ENCODE measurements around the gene CALM3.

Gene CALM3

GRCh38 chr19:46564701-46565100 lies 36.4 kb upstream of the CALM3 start:
- H3K36me3 ChIP-seq (ENCODE audit: insufficient read depth, insufficient read length, low read length), result no peaks in the 10 kb centered on the region
- no peak for DNase-seq (ENCODE audit: low read depth, low spot score)
- H3K4me1 ChIP-seq (ENCODE audit: insufficient read depth, insufficient read length), result no peaks in the 10 kb centered on the region
- no peak for TF ChIP-seq ZNF274 (IDR thresholded peaks at IDR 0.05; ENCODE audit: low read depth, low read length)
- TF ChIP-seq SUZ12 (IDR thresholded peaks at IDR 0.05; ENCODE audit: extremely low read depth, insufficient read depth, insufficient read length), result no peak
- TF ChIP-seq YY1 (IDR thresholded peaks at IDR 0.05; ENCODE audit: insufficient read depth, insufficient read length), result no peak
- no peaks in the 10 kb centered on the region for H3K27me3 ChIP-seq (ENCODE audit: insufficient read depth, insufficient read length)
- H3K9ac ChIP-seq (ENCODE audit: insufficient read length, low read depth), result no peak overlapping the region
- no peak overlapping the region for H3K4me3 ChIP-seq (ENCODE audit: insufficient read length, low read depth)
- H3K9me3 ChIP-seq (ENCODE audit: insufficient read depth, low read length), result no peaks in the 10 kb centered on the region

GRCh38 chr19:46571495-46571894 lies 29.6 kb upstream of the CALM3 start:
- H3K36me3 ChIP-seq (ENCODE audit: insufficient read depth, insufficient read length, low read length), result no peaks in the 10 kb centered on the region
- no peak overlapping the region for H3K4me3 ChIP-seq (ENCODE audit: insufficient read length, low read depth)
- no peak overlapping the region for H3K9ac ChIP-seq (ENCODE audit: insufficient read length, low read depth)
- no peaks in the 10 kb centered on the region for H3K27me3 ChIP-seq (ENCODE audit: insufficient read depth, insufficient read length)
- no peaks in the 10 kb centered on the region for H3K9me3 ChIP-seq (ENCODE audit: insufficient read depth, low read length)
- no peaks in the 10 kb centered on the region for H3K4me1 ChIP-seq (ENCODE audit: insufficient read depth, insufficient read length)
- DNase-seq (ENCODE audit: low read depth, low spot score), result peak; percentile 66
- TF ChIP-seq SUZ12 (IDR thresholded peaks at IDR 0.05; ENCODE audit: extremely low read depth, insufficient read depth, insufficient read length), result no peak
- no peak for TF ChIP-seq YY1 (IDR thresholded peaks at IDR 0.05; ENCODE audit: insufficient read depth, insufficient read length)
- no peak for TF ChIP-seq ZNF274 (IDR thresholded peaks at IDR 0.05; ENCODE audit: low read depth, low read length)

- DNase-seq (ENCODE audit: low read depth, low spot score), result no peak
- H3K9ac ChIP-seq (ENCODE audit: insufficient read length, low read depth), result no peak overlapping the region
- H3K4me1 ChIP-seq (ENCODE audit: insufficient read depth, insufficient read length), result no peaks in the 10 kb centered on the region
- no peaks in the 10 kb centered on the region for H3K36me3 ChIP-seq (ENCODE audit: insufficient read depth, insufficient read length, low read length)
- no peaks in the 10 kb centered on the region for H3K9me3 ChIP-seq (ENCODE audit: insufficient read depth, low read length)
- no peaks in the 10 kb centered on the region for H3K27me3 ChIP-seq (ENCODE audit: insufficient read depth, insufficient read length)
- no peak overlapping the region for H3K4me3 ChIP-seq (ENCODE audit: insufficient read length, low read depth)
- TF ChIP-seq YY1 (IDR thresholded peaks at IDR 0.05; ENCODE audit: insufficient read depth, insufficient read length) (no peak), SUZ12 (IDR thresholded peaks at IDR 0.05; ENCODE audit: extremely low read depth, insufficient read depth, insufficient read length) (no peak), ZNF274 (IDR thresholded peaks at IDR 0.05; ENCODE audit: low read depth, low read length) (no peak)
These were observed 27.2 kb upstream of the CALM3 start for GRCh38 chr19:46573679-46574498.

GRCh38 chr19:46574533-46574932 lies 26.6 kb upstream of the CALM3 start:
- no peaks in the 10 kb centered on the region for H3K27me3 ChIP-seq (ENCODE audit: insufficient read depth, insufficient read length)
- H3K4me3 ChIP-seq (ENCODE audit: insufficient read length, low read depth), result no peak overlapping the region
- H3K36me3 ChIP-seq (ENCODE audit: insufficient read depth, insufficient read length, low read length), result no peaks in the 10 kb centered on the region
- no peak for TF ChIP-seq SUZ12 (IDR thresholded peaks at IDR 0.05; ENCODE audit: extremely low read depth, insufficient read depth, insufficient read length)
- no peak for TF ChIP-seq ZNF274 (IDR thresholded peaks at IDR 0.05; ENCODE audit: low read depth, low read length)
- no peak for TF ChIP-seq YY1 (IDR thresholded peaks at IDR 0.05; ENCODE audit: insufficient read depth, insufficient read length)
- DNase-seq (ENCODE audit: low read depth, low spot score), result no peak
- no peaks in the 10 kb centered on the region for H3K9me3 ChIP-seq (ENCODE audit: insufficient read depth, low read length)
- no peaks in the 10 kb centered on the region for H3K4me1 ChIP-seq (ENCODE audit: insufficient read depth, insufficient read length)
- H3K9ac ChIP-seq (ENCODE audit: insufficient read length, low read depth), result no peak overlapping the region

- no peaks in the 10 kb centered on the region for H3K9me3 ChIP-seq (ENCODE audit: insufficient read depth, low read length)
- no peak for TF ChIP-seq SUZ12 (IDR thresholded peaks at IDR 0.05; ENCODE audit: extremely low read depth, insufficient read depth, insufficient read length)
- TF ChIP-seq ZNF274 (IDR thresholded peaks at IDR 0.05; ENCODE audit: low read depth, low read length), result no peak
- TF ChIP-seq YY1 (IDR thresholded peaks at IDR 0.05; ENCODE audit: insufficient read depth, insufficient read length), result no peak
- no peak overlapping the region for H3K9ac ChIP-seq (ENCODE audit: insufficient read length, low read depth)
- no peak overlapping the region for H3K4me3 ChIP-seq (ENCODE audit: insufficient read length, low read depth)
- H3K36me3 ChIP-seq (ENCODE audit: insufficient read depth, insufficient read length, low read length), result no peaks in the 10 kb centered on the region
- H3K4me1 ChIP-seq (ENCODE audit: insufficient read depth, insufficient read length), result no peaks in the 10 kb centered on the region
- no peaks in the 10 kb centered on the region for H3K27me3 ChIP-seq (ENCODE audit: insufficient read depth, insufficient read length)
- DNase-seq (ENCODE audit: low read depth, low spot score), result no peak
These were observed 22.7 kb upstream of the CALM3 start for GRCh38 chr19:46578450-46578849.

DNA sequence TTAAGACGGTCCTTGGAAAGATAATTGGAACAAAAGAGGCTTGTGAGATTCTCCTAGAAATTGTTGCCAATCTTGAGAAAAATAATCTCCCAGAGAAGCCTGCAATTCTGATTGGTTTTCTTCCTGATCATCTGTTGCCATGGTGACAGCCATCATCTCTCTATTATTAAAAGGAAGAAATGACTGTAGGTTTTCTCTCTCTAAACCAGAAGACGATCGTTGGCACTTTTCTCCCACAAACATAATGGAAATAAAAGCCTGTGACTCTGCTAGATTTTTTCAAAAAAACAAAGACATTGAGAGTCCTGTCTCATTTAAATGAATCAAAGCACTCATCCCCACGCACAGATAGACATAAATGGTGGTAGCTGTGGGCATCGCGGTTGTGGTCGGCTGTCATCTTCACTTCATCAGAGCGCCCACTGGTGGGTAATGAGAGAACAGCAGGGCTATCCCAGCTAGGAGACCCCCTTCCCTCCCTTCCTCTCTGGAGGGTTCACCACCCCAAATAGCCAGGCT lies 21.7 kb upstream of the CALM3 start:
- Histone ChIP-seq H3K9me3 (ENCODE audit: insufficient read depth, low read length) (no peaks in the 10 kb centered on the region), H3K36me3 (ENCODE audit: insufficient read depth, insufficient read length, low read length) (no peaks in the 10 kb centered on the region), H3K9ac (ENCODE audit: insufficient read length, low read depth) (no peak overlapping the region), H3K4me1 (ENCODE audit: insufficient read depth, insufficient read length) (no peaks in the 10 kb centered on the region), H3K27me3 (ENCODE audit: insufficient read depth, insufficient read length) (no peaks in the 10 kb centered on the region), H3K4me3 (ENCODE audit: insufficient read length, low read depth) (no peak overlapping the region)
- TF ChIP-seq YY1 (IDR thresholded peaks at IDR 0.05; ENCODE audit: insufficient read depth, insufficient read length) (no peak), ZNF274 (IDR thresholded peaks at IDR 0.05; ENCODE audit: low read depth, low read length) (no peak), SUZ12 (IDR thresholded peaks at IDR 0.05; ENCODE audit: extremely low read depth, insufficient read depth, insufficient read length) (no peak)
- DNase-seq (ENCODE audit: low read depth, low spot score), result no peak

DNA sequence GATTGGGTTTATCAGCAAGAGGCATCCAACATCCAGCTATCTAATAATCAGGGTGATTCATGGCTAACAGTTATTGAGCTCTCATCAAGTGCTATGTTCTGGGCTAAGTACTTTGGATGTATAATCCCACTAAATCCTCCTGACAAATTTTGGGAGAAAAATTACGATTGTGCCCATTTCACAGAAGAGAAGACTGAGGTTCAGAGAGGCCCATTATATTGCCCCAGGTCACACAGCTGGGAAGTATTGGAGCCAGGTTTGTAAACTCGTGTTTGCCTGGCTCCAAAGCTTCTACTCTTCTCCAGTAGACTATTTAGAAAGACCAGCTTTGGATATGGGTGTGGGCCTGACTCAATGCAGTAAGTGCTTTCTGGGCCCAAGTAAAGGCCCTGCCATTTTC lies 20.9 kb upstream of the CALM3 start:
- Histone ChIP-seq H3K4me3 (ENCODE audit: insufficient read length, low read depth) (no peak overlapping the region), H3K4me1 (ENCODE audit: insufficient read depth, insufficient read length) (no peaks in the 10 kb centered on the region), H3K27me3 (ENCODE audit: insufficient read depth, insufficient read length) (no peaks in the 10 kb centered on the region), H3K9ac (ENCODE audit: insufficient read length, low read depth) (no peak overlapping the region), H3K9me3 (ENCODE audit: insufficient read depth, low read length) (no peaks in the 10 kb centered on the region), H3K36me3 (ENCODE audit: insufficient read depth, insufficient read length, low read length) (no peaks in the 10 kb centered on the region)
- no peak for DNase-seq (ENCODE audit: low read depth, low spot score)
- TF ChIP-seq SUZ12 (IDR thresholded peaks at IDR 0.05; ENCODE audit: extremely low read depth, insufficient read depth, insufficient read length) (no peak), YY1 (IDR thresholded peaks at IDR 0.05; ENCODE audit: insufficient read depth, insufficient read length) (no peak), ZNF274 (IDR thresholded peaks at IDR 0.05; ENCODE audit: low read depth, low read length) (no peak)
